D721Med (cell line): ENCODE measurements around the gene CYP1B1.

ENCODE experiments used
- DNase-seq: peaks from one replicate; pipeline ENCODE4 v3.0.0; 2011; ENCODE audit warnings: low spot score; ENCODE audit not compliant: insufficient read length
- FAIRE-seq: peaks from 2 replicates; lab custom pipeline; 2011; peaks lifted over from hg19 to GRCh38; lab: Jason Lieb, UNC
- CTCF ChIP-seq: IDR thresholded peaks from 2 replicates; pipeline ENCODE4 v1.5.1; 2012; ENCODE audit warnings: mild to moderate bottlenecking, control low read depth; ENCODE audit not compliant: insufficient read depth; ENCODE audit errors: missing control alignments

The CYP1B1 gene

GRCh38 chr2:38075507-38076151 lies at the start of gene CYP1B1:
TSS of gene CYP1B1 (minus strand) at chr2:38076151. CDS start at chr2:38075388, 763 bp downstream.
- FAIRE-seq, result no peak
- DNase-seq, result no peak
- no peak for TF ChIP-seq CTCF

GRCh38 chr2:38125007-38125406 lies 49.1 kb upstream of the CYP1B1 start:
- TF ChIP-seq CTCF, result no peak
- no peak for FAIRE-seq
- DNase-seq, result no peak

GRCh38 chr2:38123911-38124310 lies 48.0 kb upstream of the CYP1B1 start:
- TF ChIP-seq CTCF, result no peak
- FAIRE-seq (no peak), DNase-seq (no peak)

GRCh38 chr2:38122344-38122743 lies 46.4 kb upstream of the CYP1B1 start:
- DNase-seq (no peak), FAIRE-seq (no peak)
- TF ChIP-seq CTCF, result no peak

- FAIRE-seq (no peak), DNase-seq (no peak)
- TF ChIP-seq CTCF, result no peak
These were observed 45.5 kb upstream of the CYP1B1 start for GRCh38 chr2:38121481-38121880.

- FAIRE-seq (no peak), DNase-seq (no peak)
- TF ChIP-seq CTCF, result no peak
These were observed 44.9 kb upstream of the CYP1B1 start for GRCh38 chr2:38120829-38121228.

- FAIRE-seq (no peak), DNase-seq (no peak)
- TF ChIP-seq CTCF, result no peak
These were observed 44.3 kb upstream of the CYP1B1 start for GRCh38 chr2:38120264-38120592.
